Esophagus squamous epithelium (tissue), 4 donors: ENCODE measurements around the gene CD4.

Experiments used
- CTCF ChIP-seq, 6 experiments: fragments of 450-650 bp in 4 of 6; fragments of 200-600 bp in 2 of 6; sonication (generic) in 2 of 6; IDR thresholded peaks; one replicate each; pipeline ENCODE4 v1.5.1; 2016 to 2019; ENCODE audit warnings: antibody characterized with exemption in 6 of 6, mild to moderate bottlenecking in 4 of 6, moderate library complexity in 4 of 6
- POLR2A ChIP-seq, 4 donors: fragments of 450-650 bp; IDR thresholded peaks; one replicate each; pipeline ENCODE4 v1.6.1; 2017; ENCODE audit warnings: antibody characterized with exemption in 4 of 4, mild to moderate bottlenecking in 4 of 4, moderate library complexity in 3 of 4

DNA sequence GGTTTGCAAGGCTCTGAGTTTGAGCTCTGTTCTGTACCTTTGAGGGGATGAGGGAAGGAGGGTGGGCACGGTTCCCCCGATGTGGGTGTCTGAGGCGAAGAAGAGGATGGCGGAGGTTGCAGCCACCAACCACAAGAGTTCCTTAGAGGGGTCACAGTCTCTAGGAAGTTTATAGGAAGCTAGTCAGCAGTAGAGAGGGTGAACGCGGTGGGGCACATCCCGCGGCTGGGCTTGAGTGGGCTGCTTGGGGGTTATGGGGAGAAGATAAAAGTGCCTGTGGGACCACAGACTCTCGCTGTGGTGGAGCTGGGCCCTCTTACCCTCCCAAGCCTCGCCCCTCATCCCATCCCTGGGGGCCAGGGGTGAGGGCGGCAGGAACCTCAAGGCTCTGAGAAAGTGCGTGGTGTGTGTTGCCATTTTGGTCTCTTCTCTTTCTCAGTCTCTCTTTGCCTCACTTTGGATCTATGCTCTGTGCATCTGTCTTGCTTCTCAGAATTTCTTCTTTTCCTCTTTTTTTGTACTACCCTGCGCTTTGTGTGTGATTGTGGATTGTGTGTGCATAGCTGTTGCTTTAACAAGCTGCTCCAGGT, 2.7 kb downstream of the CD4 start:
- TF ChIP-seq CTCF (IDR thresholded peaks at IDR 0.05) (no peak), POLR2A (IDR thresholded peaks at IDR 0.05) (no peak)
